Measurements from ENCODE around the gene CRADD. TPM values are rescaled to one million over a fixed set of nuclear protein-coding genes. Genes with fewer than 3 reads are reported as not detected.

Gene CRADD
- total RNA-seq, 4 donors from 2014 or later = 23.5 to 35.3 (median 26.1) TPM

DNA sequence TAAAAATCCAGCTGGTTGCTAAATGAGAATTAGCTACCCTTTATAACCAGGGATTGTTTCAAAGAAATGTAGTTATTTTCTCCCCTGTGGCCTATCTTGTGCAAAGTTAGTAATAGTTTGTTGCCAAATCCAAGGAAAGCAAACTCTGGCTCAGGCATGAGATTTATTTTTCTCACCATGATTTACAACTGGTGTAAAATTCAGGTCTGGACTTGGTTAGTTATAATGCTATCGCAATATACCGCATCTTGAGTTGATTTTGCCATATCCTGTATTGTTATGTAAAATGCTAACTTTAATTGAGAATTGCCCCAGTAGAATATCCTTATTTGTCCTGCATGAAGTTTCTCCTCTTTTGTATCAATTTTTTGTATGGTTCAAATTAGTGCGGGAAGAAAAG is 135.5 kb downstream of the CRADD start:
- intact Hi-C loops (cut with DNase I) = loop anchor here (5.0 kb wide), 2 partner anchors 135 to 240 kb away; partner anchors contain the start of genes CRADD and SOCS2
- no peaks in the 10 kb centered on the region for H3K27me3 ChIP-seq
- H3K9me3 ChIP-seq = no peaks in the 10 kb centered on the region
- 81% methylated on average over 3 of the region's 3 CpGs for WGBS
- no peak overlapping the region for H3K4me3 ChIP-seq
- no peaks in the 10 kb centered on the region for H3K36me3 ChIP-seq
- peak overlapping the region; percentile 82 to 89 (median 86) for H3K27ac ChIP-seq (replicated peaks in 1 of 4)
- H3K4me1 ChIP-seq = peaks cover 39 to 72% (median 66%) of the 10 kb centered on the region in 4 donors
- TF ChIP-seq POLR2AphosphoS5 (IDR thresholded peaks at IDR 0.05) = no peak
- TF ChIP-seq POLR2A (IDR thresholded peaks at IDR 0.05; ENCODE audit: low read depth) = no peak
- no peak for TF ChIP-seq EP300 (IDR thresholded peaks at IDR 0.05)
- TF ChIP-seq, protein P1, sequence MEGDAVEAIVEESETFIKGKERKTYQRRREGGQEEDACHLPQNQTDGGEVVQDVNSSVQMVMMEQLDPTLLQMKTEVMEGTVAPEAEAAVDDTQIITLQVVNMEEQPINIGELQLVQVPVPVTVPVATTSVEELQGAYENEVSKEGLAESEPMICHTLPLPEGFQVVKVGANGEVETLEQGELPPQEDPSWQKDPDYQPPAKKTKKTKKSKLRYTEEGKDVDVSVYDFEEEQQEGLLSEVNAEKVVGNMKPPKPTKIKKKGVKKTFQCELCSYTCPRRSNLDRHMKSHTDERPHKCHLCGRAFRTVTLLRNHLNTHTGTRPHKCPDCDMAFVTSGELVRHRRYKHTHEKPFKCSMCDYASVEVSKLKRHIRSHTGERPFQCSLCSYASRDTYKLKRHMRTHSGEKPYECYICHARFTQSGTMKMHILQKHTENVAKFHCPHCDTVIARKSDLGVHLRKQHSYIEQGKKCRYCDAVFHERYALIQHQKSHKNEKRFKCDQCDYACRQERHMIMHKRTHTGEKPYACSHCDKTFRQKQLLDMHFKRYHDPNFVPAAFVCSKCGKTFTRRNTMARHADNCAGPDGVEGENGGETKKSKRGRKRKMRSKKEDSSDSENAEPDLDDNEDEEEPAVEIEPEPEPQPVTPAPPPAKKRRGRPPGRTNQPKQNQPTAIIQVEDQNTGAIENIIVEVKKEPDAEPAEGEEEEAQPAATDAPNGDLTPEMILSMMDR (IDR thresholded peaks at IDR 0.05) = no peak
- DNase-seq (ENCODE audit: extremely low spot score) = no peak

DNA sequence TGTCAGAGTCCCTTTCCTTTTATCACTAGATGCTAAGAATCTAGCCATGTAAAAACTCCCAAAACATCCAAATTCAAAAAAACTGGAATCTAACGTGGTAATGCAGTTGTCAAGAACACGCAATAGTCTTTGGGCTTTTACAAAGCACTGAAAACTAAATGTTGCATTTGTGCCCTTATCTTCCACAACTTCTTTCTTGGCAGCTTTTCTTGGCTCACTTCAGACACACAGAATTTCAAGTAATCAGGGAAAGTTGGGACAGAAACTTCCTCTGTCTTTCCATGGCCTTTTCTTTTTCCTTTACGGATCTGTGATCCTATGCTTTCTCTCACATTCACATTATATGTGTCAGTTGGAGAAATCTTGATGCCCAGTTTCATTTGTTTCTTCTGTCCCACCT is 136.0 kb downstream of the CRADD start:
- intact Hi-C loops (cut with DNase I) = loop anchor here (5.0 kb wide), 2 partner anchors 136 to 241 kb away; partner anchors contain the start of genes CRADD and SOCS2
- Histone ChIP-seq H3K9me3 (no peaks in the 10 kb centered on the region), H3K27me3 (no peaks in the 10 kb centered on the region), H3K4me3 (no peak overlapping the region), H3K36me3 (no peaks in the 10 kb centered on the region), H3K27ac (replicated peaks in 1 of 4) (peak overlapping the region; percentile 82 to 89 (median 86)), H3K4me1 (peaks cover 45 to 75% (median 72%) of the 10 kb centered on the region in 4 donors)
- no peak for DNase-seq (ENCODE audit: extremely low spot score)
- WGBS = 45% methylated on average over 3 of the region's 3 CpGs
- peak in 1 of 2 donors; percentile 44 for TF ChIP-seq POLR2AphosphoS5 (IDR thresholded peaks at IDR 0.05)
- TF ChIP-seq, protein P1 (IDR thresholded peaks at IDR 0.05) = no peak
- TF ChIP-seq POLR2A (IDR thresholded peaks at IDR 0.05; ENCODE audit: low read depth) = no peak
- no peak for TF ChIP-seq EP300 (IDR thresholded peaks at IDR 0.05)

DNA sequence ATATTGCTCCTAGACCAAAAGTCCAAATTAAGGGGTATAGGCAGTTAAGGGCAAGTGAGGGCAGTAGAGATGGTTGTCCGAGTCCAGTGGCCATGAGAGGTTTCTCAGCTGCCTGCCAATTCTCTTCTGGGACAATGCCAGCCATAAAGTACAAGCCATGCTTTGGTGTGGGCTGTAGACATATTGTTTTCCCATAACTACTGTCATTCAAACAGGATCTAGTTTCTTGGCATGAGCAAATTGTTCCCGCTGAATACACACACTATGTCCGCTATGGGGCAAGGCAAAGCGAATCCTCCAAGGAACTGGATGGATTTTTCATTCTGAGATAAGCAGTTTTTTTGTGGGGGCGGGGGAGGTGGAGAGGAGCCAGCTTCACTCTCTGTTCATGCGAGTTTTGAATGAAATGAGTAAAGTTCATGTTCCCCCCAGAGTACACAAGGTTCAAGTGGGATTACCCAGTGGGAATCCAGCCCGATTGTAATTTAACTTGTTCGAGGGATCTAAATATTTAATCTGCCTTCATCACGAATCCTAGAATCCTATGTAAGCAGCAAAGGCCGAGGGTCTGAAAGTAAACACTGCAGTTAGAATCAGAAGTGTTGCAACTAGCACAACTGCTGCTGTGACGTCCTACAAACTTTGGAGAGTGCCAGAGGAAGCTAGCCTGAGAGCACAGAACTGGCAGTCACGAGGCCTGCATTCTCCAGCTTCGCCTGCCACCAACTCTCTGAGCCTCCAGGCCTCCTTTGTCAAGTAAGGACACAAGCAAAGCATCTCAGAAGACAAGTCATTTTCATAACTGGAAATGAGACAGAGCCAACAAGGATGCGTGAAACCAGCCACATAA is 137.0 kb downstream of the CRADD start:
- no peaks in the 10 kb centered on the region for H3K36me3 ChIP-seq
- H3K4me1 ChIP-seq = peaks cover 55 to 81% (median 79%) of the 10 kb centered on the region in 4 donors

DNA sequence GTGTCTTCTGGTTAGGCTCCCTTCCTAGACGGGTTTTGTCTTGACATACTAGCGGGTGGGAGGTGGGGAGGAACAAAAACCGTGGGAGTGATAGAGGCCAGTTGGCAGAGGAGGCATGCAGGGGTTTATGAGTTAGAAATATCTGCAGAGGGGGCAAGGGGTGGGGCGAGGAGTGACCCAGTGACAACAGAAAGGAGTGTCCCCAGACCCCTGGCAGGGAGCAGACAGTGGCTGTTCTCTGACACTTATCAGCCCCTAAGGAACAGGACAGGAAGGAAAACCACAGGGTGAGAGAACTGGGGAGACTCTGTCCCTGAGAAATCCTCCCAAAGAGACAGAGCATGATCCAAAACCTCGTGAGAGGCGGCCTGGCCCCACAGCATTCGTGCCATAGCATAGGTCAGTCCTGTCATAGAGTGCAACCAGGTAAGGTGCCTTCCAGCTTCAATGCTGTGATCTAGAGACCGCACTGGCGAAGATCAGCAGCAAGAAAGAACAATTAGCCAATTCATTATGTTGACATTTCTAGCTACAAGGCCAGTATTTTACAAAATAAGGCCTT is 141.4 kb downstream of the CRADD start:
- Histone ChIP-seq H3K36me3 (no peaks in the 10 kb centered on the region), H3K4me1 (peaks cover 46 to 67% (median 61%) of the 10 kb centered on the region in 4 donors), H3K9me3 (no peaks in the 10 kb centered on the region), H3K4me3 (no peak overlapping the region), H3K27ac (replicated peaks in 1 of 4) (peak overlapping the region; percentile 71 to 75 (median 75)), H3K27me3 (no peaks in the 10 kb centered on the region)
- intact Hi-C loops (cut with DNase I) = loop anchor here (5.0 kb wide), 1 partner anchor 36 kb away; no protein-coding TSS in a partner anchor
- 71% methylated on average over 8 of the region's 9 CpGs for WGBS
- DNase-seq (ENCODE audit: extremely low spot score) = no peak
- no peak for TF ChIP-seq EP300 (IDR thresholded peaks at IDR 0.05)

More for the DNA sequence above, 137.0 kb downstream of the CRADD start:
- Histone ChIP-seq H3K27me3 (no peaks in the 10 kb centered on the region), H3K27ac (replicated peaks in 1 of 4) (peak overlapping the region; percentile 82 to 89 (median 86)), H3K9me3 (no peaks in the 10 kb centered on the region), H3K4me3 (peak overlapping the region in 3 of 4 donors; percentile 8 to 28 (median 17))
- peak; percentile 95 for DNase-seq (ENCODE audit: extremely low spot score)
- WGBS = 28% methylated on average over 14 of the region's 14 CpGs
- TF ChIP-seq POLR2AphosphoS5 (IDR thresholded peaks at IDR 0.05) (peak; percentile 76 to 93), POLR2A (IDR thresholded peaks at IDR 0.05; ENCODE audit: low read depth) (peak; percentile 8), EP300 (IDR thresholded peaks at IDR 0.05) (peak; percentile 85)
- TF ChIP-seq, protein P1 (IDR thresholded peaks at IDR 0.05) = peak in 1 of 3 experiments; percentile 19
- intact Hi-C loops (cut with DNase I) = loop anchor here (5.0 kb wide), 2 partner anchors 137 to 242 kb away; partner anchors contain the start of genes CRADD and SOCS2

DNA sequence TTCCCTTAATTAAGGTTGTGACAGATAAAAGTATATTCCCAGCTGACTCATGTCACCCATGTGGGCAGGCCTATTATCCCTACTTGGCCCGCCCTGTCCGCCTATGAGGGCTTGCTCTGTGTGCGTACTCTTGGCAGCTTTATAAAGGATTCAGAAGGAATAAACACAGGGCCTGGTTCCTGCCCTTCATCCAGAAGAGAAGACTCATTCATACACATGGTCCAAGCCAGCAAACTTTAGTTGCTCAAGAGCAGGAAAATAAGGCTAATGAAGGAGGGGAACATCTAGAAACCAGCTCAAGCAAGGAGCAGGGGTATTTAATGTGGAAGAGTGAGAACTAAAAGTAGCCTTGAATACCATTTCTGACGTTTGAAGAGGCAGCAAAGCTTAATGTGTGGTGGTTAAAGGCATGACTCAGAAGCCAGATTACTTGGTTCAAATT is 141.9 kb downstream of the CRADD start:
- DNase-seq (ENCODE audit: extremely low spot score) = peak; percentile 95
- 31% methylated on average over 4 of the region's 4 CpGs for WGBS
- intact Hi-C loops (cut with DNase I) = loop anchor here (5.0 kb wide), 1 partner anchor 37 kb away; no protein-coding TSS in a partner anchor

More for the DNA sequence above, 141.9 kb downstream of the CRADD start:
- H3K4me3 ChIP-seq = no peak overlapping the region
- no peaks in the 10 kb centered on the region for H3K27me3 ChIP-seq
- peaks cover 46 to 67% (median 61%) of the 10 kb centered on the region in 4 donors for H3K4me1 ChIP-seq
- no peaks in the 10 kb centered on the region for H3K9me3 ChIP-seq
- no peaks in the 10 kb centered on the region for H3K36me3 ChIP-seq
- TF ChIP-seq POLR2A (IDR thresholded peaks at IDR 0.05; ENCODE audit: low read depth) (peak; percentile 14), POLR2AphosphoS5 (IDR thresholded peaks at IDR 0.05) (peak; percentile 87 to 90), EP300 (IDR thresholded peaks at IDR 0.05) (peak; percentile 21)
- TF ChIP-seq, protein P1 (IDR thresholded peaks at IDR 0.05) = no peak
- peak overlapping the region; percentile 71 to 75 (median 75) for H3K27ac ChIP-seq (replicated peaks in 1 of 4)
